Dermis microvascular lymphatic vessel endothelial cell (primary cell): ENCODE results near the gene ZNF618. TPM values are rescaled to one million over a fixed set of nuclear protein-coding genes. Genes with fewer than 3 reads are reported as not detected.

Experiments used
- DNase-seq, 2 donors: peaks; one replicate each; pipeline versions ENCODE4 v3.0.0 to v3.0.0-alpha.2; 2010; ENCODE audit warnings: low read depth in 2 of 2
- total RNA-seq: library from RNA; depleted of rRNA; stranded (reverse); fragments of >200 nt; gene quantifications from 2 replicates; pipeline ENCODE4 v1.2.1, GENCODE V29; 2014

ZNF618 gene
- total RNA-seq, 1 donor from 2014 or later: 6.8 TPM

GRCh38 chr9:114059047-114059803, 183.1 kb downstream of the ZNF618 start:
- DNase-seq: no peak

DNA sequence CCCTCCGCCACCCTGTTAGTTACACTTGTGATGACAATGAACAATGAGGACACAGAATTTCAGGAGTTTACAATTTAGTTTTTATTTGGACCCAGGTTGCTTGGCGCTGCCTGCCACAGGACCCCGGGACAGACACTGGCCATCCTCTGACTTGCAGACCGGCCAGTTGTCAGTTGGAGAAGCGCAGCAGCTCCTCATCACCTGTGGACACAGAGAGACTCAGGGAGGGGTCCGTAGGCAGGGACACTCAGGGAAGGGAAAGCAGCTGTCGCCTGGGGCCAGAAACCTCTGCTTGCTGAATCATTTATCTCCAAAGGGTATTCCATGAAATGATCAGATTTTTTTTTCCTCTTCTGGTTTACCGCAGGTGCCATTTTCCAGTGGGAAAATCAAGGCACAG, 184.0 kb downstream of the ZNF618 start:
- DNase-seq: no peak

- DNase-seq: no peak
Measured at GRCh38 chr9:114060711-114061110, 184.6 kb downstream of the ZNF618 start.

GRCh38 chr9:114061292-114061691, 185.2 kb downstream of the ZNF618 start:
- no peak for DNase-seq

DNA sequence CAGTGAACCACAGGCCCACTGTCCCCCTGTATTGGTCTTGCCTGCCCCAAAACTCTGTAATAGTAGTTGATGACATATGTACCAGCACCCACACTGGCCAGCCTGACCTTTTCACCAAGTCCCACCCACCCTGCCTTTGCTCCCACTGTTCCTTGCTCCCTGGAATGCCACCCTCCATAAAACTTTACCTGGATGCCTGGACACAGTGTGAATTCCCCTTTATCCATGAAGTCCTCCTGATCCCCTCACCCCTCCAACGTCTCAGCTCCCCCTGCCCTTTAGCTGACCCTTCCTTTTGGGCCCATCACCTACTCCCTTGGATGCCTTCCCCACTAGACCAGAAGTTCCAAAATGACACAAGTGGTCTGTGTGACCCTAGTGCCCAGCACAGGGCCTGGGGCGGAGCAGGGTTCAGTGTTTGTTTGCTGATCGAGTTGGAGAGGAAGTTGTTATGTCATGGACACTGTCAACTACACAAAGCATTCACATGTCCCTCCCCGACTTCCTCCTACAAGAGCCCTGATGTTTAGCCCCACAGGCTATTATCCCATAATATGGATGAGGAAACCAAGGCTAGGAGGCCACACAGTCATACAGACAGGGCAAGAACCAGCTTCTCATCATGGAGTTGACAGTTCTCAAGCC, 185.8 kb downstream of the ZNF618 start:
- no peak for DNase-seq

GRCh38 chr9:114065304-114065703, 189.2 kb downstream of the ZNF618 start:
- no peak for DNase-seq

DNA sequence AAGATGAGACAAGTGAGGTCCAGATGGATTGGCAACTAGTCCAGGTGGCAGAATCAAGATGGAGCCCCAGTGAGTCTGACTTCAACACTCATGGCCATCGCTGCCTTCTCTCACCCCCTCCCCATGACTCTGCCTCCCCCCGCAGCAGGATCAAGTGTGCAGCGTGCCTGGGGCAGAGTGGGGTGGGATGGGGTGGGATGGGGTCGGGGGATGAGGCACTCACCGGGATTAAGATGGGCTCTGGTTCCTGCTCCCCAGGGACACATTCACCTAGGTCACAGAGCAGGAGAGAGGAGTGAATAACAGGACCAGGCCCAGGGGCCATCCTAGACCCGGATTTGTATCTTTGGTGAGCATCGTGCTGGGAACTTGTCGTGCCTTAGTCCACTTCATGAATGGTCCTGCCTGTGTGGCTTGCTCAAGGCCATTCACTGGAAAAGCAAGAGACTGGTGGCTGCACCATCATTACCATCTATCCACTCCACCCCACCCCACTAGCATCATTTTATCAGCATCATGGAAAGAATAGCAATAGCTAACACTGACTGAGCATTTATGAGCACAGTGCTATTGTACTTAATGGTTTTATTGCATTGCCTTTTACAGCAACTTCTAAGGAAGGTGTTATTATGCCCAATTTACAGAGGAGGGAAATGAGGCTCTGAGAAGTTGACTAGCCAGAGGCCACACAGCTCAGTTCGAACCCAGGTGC, 193.5 kb downstream of the ZNF618 start:
- DNase-seq: no peak

- DNase-seq: no peak
Measured at GRCh38 chr9:114070188-114071103, 194.3 kb downstream of the ZNF618 start.

DNA sequence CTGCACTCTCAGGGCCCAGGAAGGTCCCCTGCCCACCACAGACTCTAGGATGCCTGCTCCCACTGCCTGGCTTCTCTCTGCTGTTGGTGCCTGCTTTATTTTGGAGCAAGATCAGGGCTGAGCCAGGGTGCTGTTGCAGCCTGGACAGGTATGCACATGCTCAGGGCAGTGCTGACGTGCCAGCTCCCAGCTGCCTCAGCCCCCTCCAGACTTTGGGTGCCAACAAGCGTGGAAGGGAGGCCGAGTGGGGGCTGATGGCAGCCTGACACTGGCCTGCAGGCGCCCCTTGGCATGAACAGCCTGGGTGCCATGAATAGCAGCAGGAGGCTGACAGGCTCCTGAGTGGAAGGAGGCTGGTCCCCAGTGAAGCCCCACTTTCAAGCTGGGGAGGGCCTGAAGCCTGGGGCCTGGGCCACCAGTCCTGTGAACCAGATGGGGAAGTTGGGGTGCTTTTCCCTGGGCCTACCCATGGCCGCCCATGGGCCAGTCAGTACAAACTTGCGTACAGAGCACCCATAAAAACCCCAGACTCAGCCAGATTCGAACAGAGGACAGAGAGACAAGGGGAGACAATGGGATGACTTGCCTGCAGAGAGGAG, 195.2 kb downstream of the ZNF618 start:
- no peak for DNase-seq

DNA sequence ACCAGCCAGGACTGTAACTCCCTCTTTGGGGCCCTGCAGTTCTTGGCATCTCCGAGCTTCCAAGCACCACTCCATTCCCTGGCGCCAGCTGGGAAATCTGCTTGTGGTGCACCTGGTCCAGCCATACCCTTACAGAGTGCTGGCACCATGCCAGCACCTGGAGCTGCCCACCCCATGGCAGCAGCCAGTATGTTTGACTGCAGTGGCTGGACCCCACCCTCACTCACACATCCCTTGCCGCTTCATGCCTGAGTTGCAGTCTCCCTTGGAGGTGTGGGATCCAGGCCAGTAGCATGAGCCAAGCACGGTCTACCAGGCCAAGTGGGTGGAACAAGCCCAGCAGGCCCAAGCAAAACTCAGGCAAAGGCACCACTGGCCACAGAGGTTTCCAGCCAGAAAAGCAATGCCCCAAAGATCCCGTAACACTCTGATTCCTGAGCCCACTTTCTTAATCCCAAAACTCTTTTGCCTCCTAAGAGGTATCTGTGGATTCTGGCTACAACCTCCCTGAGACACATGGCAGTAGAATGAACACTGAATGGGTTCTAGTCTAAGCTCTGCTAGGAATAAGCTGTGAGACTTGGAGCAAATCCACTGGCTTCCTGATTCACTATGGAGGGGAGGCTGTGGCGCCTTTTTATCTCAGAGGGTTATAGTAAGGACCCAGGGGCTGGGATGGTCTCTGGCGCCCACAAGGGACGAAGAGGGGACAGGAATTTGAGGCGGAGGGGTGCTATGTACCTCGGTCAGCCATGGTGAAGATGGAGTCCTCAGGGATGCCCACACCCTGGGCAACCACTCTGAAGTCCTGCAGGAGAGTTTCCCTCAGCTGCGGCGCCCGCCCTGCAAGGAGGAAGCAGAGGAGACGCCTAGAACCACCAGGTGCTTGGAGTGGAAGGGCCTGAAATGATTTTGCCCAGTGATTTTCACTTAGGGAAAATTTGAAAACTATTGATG, 196.4 kb downstream of the ZNF618 start:
- DNase-seq: no peak

- no peak for DNase-seq
Measured at GRCh38 chr9:114075602-114076001, 199.5 kb downstream of the ZNF618 start.

GRCh38 chr9:114076237-114077161, 200.4 kb downstream of the ZNF618 start:
- no peak for DNase-seq

DNA sequence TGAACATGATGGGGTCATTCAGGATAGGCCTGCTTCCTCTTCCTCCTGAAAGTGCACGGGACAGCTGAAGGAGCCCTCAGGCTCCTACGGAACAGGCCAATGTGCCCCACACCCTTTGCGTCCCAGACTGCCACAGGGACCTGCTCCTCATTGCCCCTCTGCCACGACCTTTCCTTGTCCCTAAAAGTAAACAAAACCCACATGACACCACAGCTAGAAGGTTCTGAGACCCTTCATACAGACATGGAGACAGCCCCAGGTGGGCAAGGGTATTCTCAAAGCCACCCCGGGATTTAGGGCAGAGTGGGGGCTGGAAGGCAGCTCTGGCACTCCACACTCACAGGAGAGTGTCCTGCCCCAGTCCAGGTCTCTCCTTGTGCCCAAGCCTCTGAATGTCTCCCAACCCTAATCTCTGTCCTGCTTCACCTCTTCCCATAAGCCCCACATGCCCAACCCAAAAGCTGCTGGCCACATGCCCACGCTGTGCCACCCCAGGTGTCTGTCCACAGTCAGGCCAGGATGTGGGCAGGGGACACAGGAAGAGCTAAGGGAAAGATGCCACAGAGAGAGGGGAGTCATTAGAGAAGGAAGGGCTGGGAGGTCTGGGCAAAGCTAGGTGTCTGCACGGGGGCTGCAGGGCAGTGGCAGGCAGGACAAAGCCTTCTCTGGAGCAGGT, 201.2 kb downstream of the ZNF618 start:
- DNase-seq: no peak

DNA sequence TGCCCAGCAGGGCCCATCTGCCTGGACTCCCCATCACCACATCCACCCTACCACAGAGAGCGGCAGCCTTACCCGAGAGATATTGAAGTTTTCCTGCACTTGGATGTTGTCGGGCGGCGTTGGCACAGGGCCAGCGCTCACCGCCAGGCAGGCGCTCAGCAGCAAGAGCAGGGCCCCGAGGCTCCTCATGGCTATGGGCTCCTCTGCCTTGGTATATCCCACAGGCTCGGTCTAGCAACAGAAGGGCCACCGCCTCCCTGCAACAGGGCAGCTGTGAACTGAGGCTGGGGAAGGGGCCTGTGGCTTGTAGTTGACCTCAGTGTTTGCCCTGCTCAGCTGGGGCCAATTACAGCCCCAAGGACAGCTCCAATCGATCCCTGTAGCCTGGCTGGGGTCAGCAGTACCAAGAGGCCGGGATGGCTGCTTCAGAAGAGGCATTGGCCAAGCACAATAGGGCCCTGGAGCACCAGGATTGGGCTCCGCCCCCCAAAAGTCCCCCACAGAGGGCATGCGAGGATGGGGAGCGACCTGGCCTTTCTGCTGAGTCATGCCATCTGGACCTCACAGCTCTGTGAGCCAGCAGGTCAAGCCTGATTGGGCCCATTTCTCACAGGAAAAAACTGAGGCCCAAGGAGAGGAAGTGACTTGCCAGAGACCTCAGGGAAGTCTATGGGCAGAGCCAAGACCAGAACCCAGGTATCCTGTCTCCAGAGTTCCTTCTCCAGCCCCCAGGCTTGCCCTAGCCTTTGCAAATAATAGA, 202.1 kb downstream of the ZNF618 start, which contains the start of gene AMBP:
Gene AMBP, minus strand, starts transcription at position 280 of the 760 bp plus-strand sequence. Its CDS starts 91 bp downstream, at position 189.
- no peak for DNase-seq

GRCh38 chr9:114078781-114079156, 202.7 kb downstream of the ZNF618 start:
- no peak for DNase-seq

DNA sequence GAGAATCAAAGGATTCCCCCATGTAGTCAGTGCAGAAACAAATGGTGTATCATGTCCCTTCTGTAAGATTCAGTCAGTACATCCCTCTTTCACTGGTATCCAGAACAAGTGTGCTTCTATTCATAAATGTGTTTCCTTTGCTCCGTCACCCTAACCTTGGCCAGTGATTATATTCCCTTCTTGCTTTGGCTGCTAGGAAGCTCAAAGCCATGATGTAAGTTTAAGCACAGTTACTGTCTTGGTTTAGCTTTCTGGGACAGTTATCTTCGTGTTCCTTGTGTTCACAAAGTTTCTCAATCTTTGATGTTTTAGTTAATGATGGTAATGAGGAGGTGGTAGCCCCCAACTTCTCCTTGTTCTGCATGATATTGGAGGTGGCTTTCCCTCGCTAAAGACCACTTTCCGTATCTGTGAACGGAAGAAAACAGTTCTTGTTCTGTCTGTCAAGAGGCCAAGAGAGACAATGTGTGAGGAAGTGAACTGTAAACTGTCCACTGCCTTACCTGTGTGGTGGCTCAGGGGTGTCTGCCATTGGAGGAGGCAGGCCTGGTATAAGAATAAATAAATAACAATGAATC, 204.2 kb downstream of the ZNF618 start:
- no peak for DNase-seq
